Parathyroid adenoma (tissue), 2 donors: ENCODE results near the gene NCKIPSD.
A peak's percentile ranks its signal among the peaks of the same experiment; 100 is the strongest.

ENCODE experiments used
- H2AFZ ChIP-seq: fragments of 300-600 bp; sonication (generic); one replicate; pipeline ENCODE4 v1.7.0; 2017; ENCODE audit warnings: antibody characterized with exemption, mild to moderate bottlenecking
- H3K27ac ChIP-seq: fragments of 300-600 bp; sonication (generic); one replicate; pipeline ENCODE4 v1.7.0; 2017
- H3K27me3 ChIP-seq: fragments of 300-600 bp; sonication (generic); one replicate; pipeline ENCODE4 v1.7.0; 2017; ENCODE audit warnings: low read length; ENCODE audit not compliant: control insufficient read depth, insufficient read depth
- H3K36me3 ChIP-seq: fragments of 300-600 bp; sonication (generic); one replicate; pipeline ENCODE4 v1.7.0; 2017; ENCODE audit warnings: low read length; ENCODE audit not compliant: control insufficient read depth, insufficient read depth
- H3K4me1 ChIP-seq: fragments of 300-600 bp; sonication (generic); one replicate; pipeline ENCODE4 v1.7.0; 2017; ENCODE audit warnings: control low read depth
- H3K4me2 ChIP-seq: fragments of 300-600 bp; sonication (generic); one replicate; pipeline ENCODE4 v1.7.0; 2017; ENCODE audit warnings: low read length
- H3K4me3 ChIP-seq: fragments of 300-600 bp; sonication (generic); one replicate; pipeline ENCODE4 v1.7.0; 2017; ENCODE audit warnings: low read depth, low read length
- H3K79me2 ChIP-seq: fragments of 300-600 bp; sonication (generic); one replicate; pipeline ENCODE4 v1.7.0; 2017; ENCODE audit warnings: control low read depth
- H3K9ac ChIP-seq: fragments of 300-600 bp; sonication (generic); one replicate; pipeline ENCODE4 v1.7.0; 2017; ENCODE audit warnings: mild to moderate bottlenecking
- H3K9me3 ChIP-seq: fragments of 300-600 bp; sonication (generic); one replicate; pipeline ENCODE4 v1.7.0; 2017; ENCODE audit warnings: low read length; ENCODE audit not compliant: control insufficient read depth
- TF ChIP-seq, protein P1 (sequence below): fragments of 300-600 bp; sonication (generic); IDR thresholded peaks from one replicate; pipeline ENCODE4 v1.7.0; 2017; ENCODE audit warnings: antibody characterized with exemption, mild to moderate bottlenecking
- donor health status: primary hyperparathyroidism.

The NCKIPSD gene

DNA sequence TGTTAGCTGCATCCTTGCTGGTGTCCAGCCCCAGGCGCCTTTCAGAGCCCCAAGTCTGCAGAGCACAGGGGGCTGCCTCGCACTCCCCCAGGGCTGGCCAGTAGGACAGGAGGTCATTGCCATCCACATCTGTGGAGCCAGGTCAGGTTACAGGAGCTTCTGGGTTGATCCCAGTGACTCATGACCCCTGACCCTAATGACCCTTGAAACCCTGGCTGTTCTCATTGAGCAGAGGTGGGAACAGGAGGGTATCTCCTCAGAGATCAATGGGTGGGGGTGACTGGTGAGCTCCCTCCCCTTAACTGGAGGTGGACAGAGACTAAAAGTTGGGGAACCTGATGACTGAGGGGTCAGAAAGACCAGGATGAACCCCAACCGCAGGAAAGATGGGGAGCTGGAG is 44.3 kb downstream of the NCKIPSD start:
- H3K27me3 ChIP-seq, result no peaks in the 10 kb centered on the region
- no peak overlapping the region for H2AFZ ChIP-seq

DNA sequence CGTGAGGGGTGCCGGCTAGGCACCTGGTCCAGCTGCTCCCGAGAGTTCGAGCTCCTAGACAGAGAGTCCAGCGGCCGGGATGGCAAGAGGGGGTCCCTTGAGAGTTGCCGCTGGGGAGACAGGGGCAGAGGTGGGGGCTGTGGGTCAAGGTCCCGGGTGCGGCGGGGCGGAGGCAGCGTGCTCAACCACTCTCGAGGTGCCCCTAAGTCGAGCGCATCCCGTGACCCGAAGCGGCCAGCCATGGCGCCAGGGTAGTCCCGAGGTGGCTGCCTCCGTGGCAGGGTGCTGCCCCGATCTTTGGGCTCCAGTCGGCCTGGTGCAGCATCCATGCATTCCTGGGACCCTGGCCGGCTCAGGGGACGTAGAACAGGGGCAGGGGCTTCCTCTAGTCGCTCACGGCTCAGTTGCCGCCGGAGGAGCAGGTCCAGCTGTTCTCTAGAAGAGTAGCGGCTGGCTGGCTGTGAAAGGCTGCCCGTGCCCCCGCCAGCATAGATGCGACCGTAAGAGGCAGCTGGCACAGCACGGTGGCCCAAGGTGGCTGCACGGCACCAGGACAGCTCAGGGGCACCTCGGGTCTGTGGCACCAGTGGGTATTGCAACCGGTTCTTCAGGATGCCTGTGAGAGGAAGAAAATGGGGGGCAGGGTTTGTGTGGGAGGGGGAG is 45.6 kb downstream of the NCKIPSD start:
- TF ChIP-seq, protein P1, sequence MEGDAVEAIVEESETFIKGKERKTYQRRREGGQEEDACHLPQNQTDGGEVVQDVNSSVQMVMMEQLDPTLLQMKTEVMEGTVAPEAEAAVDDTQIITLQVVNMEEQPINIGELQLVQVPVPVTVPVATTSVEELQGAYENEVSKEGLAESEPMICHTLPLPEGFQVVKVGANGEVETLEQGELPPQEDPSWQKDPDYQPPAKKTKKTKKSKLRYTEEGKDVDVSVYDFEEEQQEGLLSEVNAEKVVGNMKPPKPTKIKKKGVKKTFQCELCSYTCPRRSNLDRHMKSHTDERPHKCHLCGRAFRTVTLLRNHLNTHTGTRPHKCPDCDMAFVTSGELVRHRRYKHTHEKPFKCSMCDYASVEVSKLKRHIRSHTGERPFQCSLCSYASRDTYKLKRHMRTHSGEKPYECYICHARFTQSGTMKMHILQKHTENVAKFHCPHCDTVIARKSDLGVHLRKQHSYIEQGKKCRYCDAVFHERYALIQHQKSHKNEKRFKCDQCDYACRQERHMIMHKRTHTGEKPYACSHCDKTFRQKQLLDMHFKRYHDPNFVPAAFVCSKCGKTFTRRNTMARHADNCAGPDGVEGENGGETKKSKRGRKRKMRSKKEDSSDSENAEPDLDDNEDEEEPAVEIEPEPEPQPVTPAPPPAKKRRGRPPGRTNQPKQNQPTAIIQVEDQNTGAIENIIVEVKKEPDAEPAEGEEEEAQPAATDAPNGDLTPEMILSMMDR, result no peak
- H3K9me3 ChIP-seq, result no peaks in the 10 kb centered on the region
- H2AFZ ChIP-seq, result no peak overlapping the region
- H3K9ac ChIP-seq, result no peak overlapping the region
- H3K4me1 ChIP-seq, result peaks cover 7% of the 10 kb centered on the region
- no peaks in the 10 kb centered on the region for H3K36me3 ChIP-seq
- H3K27ac ChIP-seq, result no peak overlapping the region
- H3K27me3 ChIP-seq, result no peaks in the 10 kb centered on the region
- peaks cover 4% of the 10 kb centered on the region for H3K79me2 ChIP-seq
- H3K4me2 ChIP-seq, result no peak overlapping the region
- no peak overlapping the region for H3K4me3 ChIP-seq

More for the DNA sequence above, 44.3 kb downstream of the NCKIPSD start:
- peaks cover 4% of the 10 kb centered on the region for H3K79me2 ChIP-seq
- no peak overlapping the region for H3K4me3 ChIP-seq
- no peak overlapping the region for H3K27ac ChIP-seq
- TF ChIP-seq, protein P1, result no peak
- H3K4me2 ChIP-seq, result no peak overlapping the region
- no peaks in the 10 kb centered on the region for H3K9me3 ChIP-seq
- H3K4me1 ChIP-seq, result no peaks in the 10 kb centered on the region
- no peak overlapping the region for H3K9ac ChIP-seq
- no peaks in the 10 kb centered on the region for H3K36me3 ChIP-seq

DNA sequence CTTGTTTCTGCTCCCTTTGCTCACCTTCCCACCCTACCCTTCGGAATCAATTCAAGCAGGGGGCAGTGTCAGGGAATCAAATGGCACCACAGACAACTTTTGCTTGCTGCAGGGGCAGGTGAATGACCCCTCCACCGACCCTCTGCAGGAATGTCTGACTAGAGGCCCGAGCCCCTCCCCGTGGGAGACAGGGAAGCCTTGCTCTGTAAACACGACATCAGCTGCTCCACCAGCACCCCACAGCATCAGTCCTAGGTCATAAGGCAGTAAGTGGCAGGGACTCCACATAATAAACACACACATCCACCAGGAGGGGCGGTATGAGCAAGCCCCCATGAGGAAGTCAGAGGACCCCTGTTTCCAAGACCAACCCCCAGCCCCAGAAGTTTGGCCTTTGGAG is 48.4 kb downstream of the NCKIPSD start:
- H3K9ac ChIP-seq, result no peak overlapping the region
- TF ChIP-seq, protein P1, result no peak

DNA sequence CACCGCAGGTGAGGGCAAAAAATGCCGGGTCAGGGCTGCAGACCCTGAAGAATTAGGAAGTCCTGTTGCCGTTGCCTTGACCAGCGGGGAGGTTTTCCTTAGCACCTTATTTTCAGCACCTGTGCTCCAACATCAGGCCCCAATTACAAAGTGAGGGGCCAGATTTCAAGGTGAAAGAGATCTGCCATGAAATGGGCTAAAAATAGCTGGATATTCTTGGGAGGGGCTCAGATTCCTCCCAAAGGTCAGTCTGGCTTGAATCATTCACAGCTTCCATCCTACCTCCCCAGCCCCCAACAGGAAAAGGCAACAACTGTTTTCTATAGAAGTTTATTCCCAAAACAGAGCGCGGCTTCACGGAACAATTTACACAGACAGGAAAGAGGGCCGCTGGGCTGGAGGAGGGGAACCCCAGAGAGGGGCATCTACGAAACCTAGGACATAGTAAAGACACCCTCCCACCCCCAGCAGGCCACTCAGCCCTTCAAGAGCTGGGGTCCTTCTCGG is 49.5 kb downstream of the NCKIPSD start:
- Histone ChIP-seq H3K27ac (peak overlapping the region; percentile 1), H3K9ac (no peak overlapping the region), H3K27me3 (no peaks in the 10 kb centered on the region), H2AFZ (peak overlapping the region; percentile 94), H3K4me2 (peak overlapping the region; percentile 94), H3K4me3 (peak overlapping the region; percentile 91), H3K9me3 (no peaks in the 10 kb centered on the region), H3K4me1 (peaks cover 14% of the 10 kb centered on the region), H3K36me3 (no peaks in the 10 kb centered on the region), H3K79me2 (peaks cover 2% of the 10 kb centered on the region)
- TF ChIP-seq, protein P1, result no peak

More for the DNA sequence above, 48.4 kb downstream of the NCKIPSD start:
- H3K4me1 ChIP-seq, result peaks cover 14% of the 10 kb centered on the region
- no peaks in the 10 kb centered on the region for H3K9me3 ChIP-seq
- H3K79me2 ChIP-seq, result peaks cover 2% of the 10 kb centered on the region
- no peak overlapping the region for H3K4me2 ChIP-seq
- no peak overlapping the region for H3K4me3 ChIP-seq
- H3K36me3 ChIP-seq, result no peaks in the 10 kb centered on the region
- H3K27me3 ChIP-seq, result no peaks in the 10 kb centered on the region
- no peak overlapping the region for H3K27ac ChIP-seq
- H2AFZ ChIP-seq, result no peak overlapping the region
